Thymus (tissue), 11 donors: ENCODE measurements around the gene INSIG1. TPM values are rescaled to one million over a fixed set of nuclear protein-coding genes. Genes with fewer than 3 reads are reported as not detected.

ENCODE experiments used
- DNase-seq, 9 donors: peaks; one replicate each; pipeline ENCODE4 v3.0.0-alpha.2; 2013; ENCODE audit warnings: low spot score in 9 of 9, low read depth in 6 of 9, missing footprints in 1 of 9
- H3K27ac ChIP-seq, 2 donors: one replicate each; pipeline ENCODE4 v1.5.1; 2013; ENCODE audit warnings: control low read depth in 1 of 2, low read depth in 1 of 2, low read length in 1 of 2, mild to moderate bottlenecking in 1 of 2, moderate library complexity in 1 of 2
- H3K27me3 ChIP-seq, 2 donors: one replicate each; pipeline ENCODE4 v1.5.1; 2013; ENCODE audit warnings: low read length in 1 of 2; ENCODE audit not compliant: control insufficient read depth in 2 of 2, insufficient read depth in 1 of 2
- H3K36me3 ChIP-seq, 2 donors: one replicate each; pipeline ENCODE4 v1.5.1; 2013; ENCODE audit warnings: low read length in 1 of 2, mild to moderate bottlenecking in 1 of 2, moderate library complexity in 1 of 2; ENCODE audit not compliant: control insufficient read depth in 2 of 2, insufficient read depth in 2 of 2
- H3K4me1 ChIP-seq, 2 donors: one replicate each; pipeline ENCODE4 v1.5.1; 2013; ENCODE audit warnings: low read length in 2 of 2; ENCODE audit not compliant: control insufficient read depth in 2 of 2, insufficient read depth in 2 of 2
- H3K4me3 ChIP-seq, 2 donors: one replicate each; pipeline ENCODE4 v1.5.1; 2013; ENCODE audit warnings: low read length in 2 of 2, control low read depth in 1 of 2, mild to moderate bottlenecking in 1 of 2
- H3K9me3 ChIP-seq, 2 donors: one replicate each; pipeline ENCODE4 v1.5.1; 2013; ENCODE audit warnings: low read length in 1 of 2, mild to moderate bottlenecking in 1 of 2; ENCODE audit not compliant: control insufficient read depth in 2 of 2, insufficient read depth in 1 of 2
- WGBS: extraction: QIAGEN DNeasy Blood & Tissue Kit; methylation state at CpG from one replicate; pipeline ENCODE4 v1.1.7; 2013; 5-methylcytosine and 5-hydroxymethylcytosine counted together
- polyA plus RNA-seq: library from polyadenylated mRNA; stranded (reverse); fragments of 200-250 nt; gene quantifications from one replicate; pipeline ENCODE4 v1.2.3, GENCODE V29; 2013
- total RNA-seq: library from RNA; stranded (reverse); fragments of 120-200 nt; gene quantifications from one replicate; pipeline ENCODE4 v1.2.4, GENCODE V29; 2013
- donor health status: healthy.

The INSIG1 gene
- total and polyA plus RNA-seq, 2 donors = 37.1 to 50.2 TPM

DNA sequence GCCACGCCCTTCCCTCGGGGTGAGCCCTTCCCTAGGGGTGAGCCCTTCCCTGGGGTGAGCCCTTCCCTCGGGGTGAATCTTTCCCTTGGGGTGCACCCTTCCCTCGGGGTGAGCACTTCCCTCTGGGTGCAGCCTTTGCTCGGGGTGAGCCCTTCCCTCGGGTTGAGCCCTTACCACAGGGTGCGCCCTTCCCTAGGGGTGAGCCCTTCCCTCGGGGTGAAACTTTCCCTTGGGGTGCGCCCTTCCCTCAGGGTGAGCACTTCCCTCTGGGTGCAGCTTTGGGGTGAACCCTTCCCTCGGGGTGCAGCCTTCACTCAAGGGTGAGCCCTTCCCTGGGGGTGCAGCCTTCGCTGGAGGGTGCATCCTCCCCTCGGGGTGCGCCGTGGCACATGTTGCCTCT lies 34.6 kb upstream of the INSIG1 start:
- 91% methylated on average over 14 of the region's 14 CpGs for WGBS
- no peak overlapping the region for H3K27ac ChIP-seq

GRCh38 chr7:155263581-155264143 lies 34.0 kb upstream of the INSIG1 start:
- 85% methylated on average over 12 of the region's 12 CpGs for WGBS
- DNase-seq = no peak
- Histone ChIP-seq H3K27me3 (peaks cover 0 to 8% of the 10 kb centered on the region in 2 donors), H3K27ac (no peak overlapping the region), H3K9me3 (peaks cover 0 to 6% of the 10 kb centered on the region in 2 donors), H3K4me3 (no peak overlapping the region), H3K36me3 (no peaks in the 10 kb centered on the region), H3K4me1 (no peaks in the 10 kb centered on the region)

More for the DNA sequence above, 34.6 kb upstream of the INSIG1 start:
- Histone ChIP-seq H3K9me3 (peaks cover 0 to 6% of the 10 kb centered on the region in 2 donors), H3K27me3 (peaks cover 0 to 8% of the 10 kb centered on the region in 2 donors), H3K4me3 (no peak overlapping the region), H3K4me1 (no peaks in the 10 kb centered on the region), H3K36me3 (no peaks in the 10 kb centered on the region)
- DNase-seq = no peak

- WGBS = 97% methylated on average over 7 of the region's 7 CpGs
These were observed 32.5 kb upstream of the INSIG1 start for GRCh38 chr7:155265144-155265543.

DNA sequence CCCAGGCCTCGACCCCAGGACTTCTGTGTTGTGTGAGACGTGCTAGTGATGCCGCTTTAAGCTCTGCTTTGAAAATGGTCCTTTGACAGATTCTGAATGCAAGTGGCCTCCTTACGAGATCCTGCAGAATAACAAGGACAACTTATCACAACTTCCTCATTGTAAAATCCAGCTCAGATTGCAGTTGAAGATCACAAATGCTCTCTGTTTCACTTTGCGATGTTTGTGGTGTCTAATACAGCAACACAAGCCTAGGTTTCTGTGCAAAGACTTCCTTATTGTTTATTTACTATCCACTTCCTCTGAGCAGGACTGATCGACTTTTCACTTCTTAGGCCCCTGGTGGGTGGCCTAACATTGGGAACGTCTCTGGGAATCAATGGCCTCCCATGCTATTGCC lies 31.7 kb upstream of the INSIG1 start:
- Histone ChIP-seq H3K4me1 (peaks cover 13 to 21% of the 10 kb centered on the region in 2 donors), H3K4me3 (no peak overlapping the region), H3K27me3 (peaks cover 0 to 9% of the 10 kb centered on the region in 2 donors), H3K36me3 (no peaks in the 10 kb centered on the region), H3K27ac (no peak overlapping the region), H3K9me3 (peaks cover 0 to 6% of the 10 kb centered on the region in 2 donors)
- no peak for DNase-seq
- WGBS = 92% methylated on average over 7 of the region's 7 CpGs

More at GRCh38 chr7:155265144-155265543, 32.5 kb upstream of the INSIG1 start:
- no peak overlapping the region for H3K27ac ChIP-seq
- H3K36me3 ChIP-seq = no peaks in the 10 kb centered on the region
- DNase-seq = no peak
- peaks cover 0 to 11% of the 10 kb centered on the region in 2 donors for H3K27me3 ChIP-seq
- H3K4me3 ChIP-seq = no peak overlapping the region
- H3K9me3 ChIP-seq = peaks cover 0 to 6% of the 10 kb centered on the region in 2 donors
- peaks cover 10 to 15% of the 10 kb centered on the region in 2 donors for H3K4me1 ChIP-seq

DNA sequence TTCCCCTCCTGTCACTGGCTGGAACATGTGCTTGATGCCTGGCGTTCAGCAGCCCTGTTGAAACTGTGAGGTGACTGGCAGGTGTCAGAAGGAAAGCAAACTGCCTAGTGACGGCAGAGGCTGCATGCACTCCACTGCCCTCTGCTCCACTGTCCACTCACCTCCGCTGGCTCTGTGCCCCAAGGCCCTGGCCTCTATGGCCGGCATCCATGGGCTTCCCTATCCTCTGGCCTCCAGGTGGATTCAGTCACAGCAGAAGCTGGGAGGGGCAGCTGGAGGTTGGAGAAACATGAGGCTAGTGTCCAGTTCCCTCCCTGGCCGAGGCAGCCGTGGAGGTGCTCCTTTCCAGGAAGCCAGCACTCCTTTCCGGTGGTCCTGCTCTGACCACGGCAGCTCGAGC lies 31.2 kb upstream of the INSIG1 start:
- peaks cover 0 to 6% of the 10 kb centered on the region in 2 donors for H3K27me3 ChIP-seq
- no peak overlapping the region for H3K27ac ChIP-seq
- no peak overlapping the region for H3K4me3 ChIP-seq
- peaks cover 0 to 6% of the 10 kb centered on the region in 2 donors for H3K9me3 ChIP-seq
- H3K36me3 ChIP-seq = no peaks in the 10 kb centered on the region
- DNase-seq = no peak
- H3K4me1 ChIP-seq = peaks cover 13 to 21% of the 10 kb centered on the region in 2 donors
- 97% methylated on average over 9 of the region's 9 CpGs for WGBS

- Histone ChIP-seq H3K27ac (no peak overlapping the region), H3K4me3 (no peak overlapping the region), H3K36me3 (no peaks in the 10 kb centered on the region), H3K27me3 (peaks cover 0 to 3% of the 10 kb centered on the region in 2 donors), H3K9me3 (peaks cover 0 to 6% of the 10 kb centered on the region in 2 donors), H3K4me1 (peaks cover 13 to 21% of the 10 kb centered on the region in 2 donors)
- 98% methylated on average over 8 of the region's 8 CpGs for WGBS
- DNase-seq = no peak
These were observed 30.7 kb upstream of the INSIG1 start for GRCh38 chr7:155267023-155267422.

GRCh38 chr7:155267436-155267835 lies 30.2 kb upstream of the INSIG1 start:
- Histone ChIP-seq H3K27me3 (peaks cover 0 to 3% of the 10 kb centered on the region in 2 donors), H3K4me1 (peaks cover 13 to 21% of the 10 kb centered on the region in 2 donors)
- 94% methylated on average over 23 of the region's 23 CpGs for WGBS

GRCh38 chr7:155268211-155268610 lies 29.5 kb upstream of the INSIG1 start:
- peaks cover 0 to 6% of the 10 kb centered on the region in 2 donors for H3K9me3 ChIP-seq
- peaks cover 0 to 3% of the 10 kb centered on the region in 2 donors for H3K27me3 ChIP-seq
- H3K4me1 ChIP-seq = peaks cover 13 to 21% of the 10 kb centered on the region in 2 donors
- no peaks in the 10 kb centered on the region for H3K36me3 ChIP-seq
- DNase-seq = no peak
- 96% methylated on average over 12 of the region's 12 CpGs for WGBS
- H3K27ac ChIP-seq = no peak overlapping the region
- no peak overlapping the region for H3K4me3 ChIP-seq

More at GRCh38 chr7:155267436-155267835, 30.2 kb upstream of the INSIG1 start:
- H3K4me3 ChIP-seq = no peak overlapping the region
- H3K27ac ChIP-seq = no peak overlapping the region
- H3K9me3 ChIP-seq = peaks cover 0 to 6% of the 10 kb centered on the region in 2 donors
- H3K36me3 ChIP-seq = no peaks in the 10 kb centered on the region
- DNase-seq = no peak

- no peak for DNase-seq
- Histone ChIP-seq H3K27ac (no peak overlapping the region), H3K9me3 (peaks cover 0 to 6% of the 10 kb centered on the region in 2 donors), H3K4me1 (peaks cover 13 to 21% of the 10 kb centered on the region in 2 donors), H3K4me3 (no peak overlapping the region), H3K27me3 (peaks cover 0 to 3% of the 10 kb centered on the region in 2 donors), H3K36me3 (no peaks in the 10 kb centered on the region)
- 94% methylated on average over 6 of the region's 6 CpGs for WGBS
These were observed 28.6 kb upstream of the INSIG1 start for GRCh38 chr7:155268921-155269650.
